ENCODE data around the gene IQGAP2.

The IQGAP2 gene

GRCh38 chr5:76571559-76571958, 168.5 kb downstream of the IQGAP2 start:
- no peak overlapping the region for H3K4me3 ChIP-seq (ENCODE audit: low read depth, low read length)
- no peak for TF ChIP-seq CTCF (IDR thresholded peaks at IDR 0.05; ENCODE audit: low read depth, low read length, missing control alignments)
- H3K36me3 ChIP-seq (replicated peaks), result no peaks in the 10 kb centered on the region
- DNase-seq, result no peak
- in situ Hi-C loops (cut with HindIII; ENCODE audit: low pct_ligation_motif_present, low sequenced_read_pairs), result no loop called here
- no peaks in the 10 kb centered on the region for H3K27me3 ChIP-seq (replicated peaks)
- no peak overlapping the region for H3K27ac ChIP-seq

- no peak overlapping the region for H3K27ac ChIP-seq
- TF ChIP-seq CTCF (IDR thresholded peaks at IDR 0.05; ENCODE audit: low read depth, low read length, missing control alignments), result no peak
- DNase-seq, result no peak
- no peaks in the 10 kb centered on the region for H3K36me3 ChIP-seq (replicated peaks)
- H3K4me3 ChIP-seq (ENCODE audit: low read depth, low read length), result no peak overlapping the region
- H3K27me3 ChIP-seq (replicated peaks), result no peaks in the 10 kb centered on the region
- in situ Hi-C loops (cut with HindIII; ENCODE audit: low pct_ligation_motif_present, low sequenced_read_pairs), result no loop called here
These were observed 173.4 kb downstream of the IQGAP2 start for GRCh38 chr5:76576450-76576849.

GRCh38 chr5:76576996-76577395, 173.9 kb downstream of the IQGAP2 start:
- Histone ChIP-seq H3K27ac (no peak overlapping the region), H3K27me3 (replicated peaks) (no peaks in the 10 kb centered on the region), H3K36me3 (replicated peaks) (no peaks in the 10 kb centered on the region), H3K4me3 (ENCODE audit: low read depth, low read length) (no peak overlapping the region)
- DNase-seq, result no peak
- in situ Hi-C loops (cut with HindIII; ENCODE audit: low pct_ligation_motif_present, low sequenced_read_pairs), result no loop called here
- no peak for TF ChIP-seq CTCF (IDR thresholded peaks at IDR 0.05; ENCODE audit: low read depth, low read length, missing control alignments)

GRCh38 chr5:76579166-76579937, 176.3 kb downstream of the IQGAP2 start:
- H3K36me3 ChIP-seq (replicated peaks), result no peaks in the 10 kb centered on the region
- DNase-seq, result no peak
- H3K27me3 ChIP-seq (replicated peaks), result no peaks in the 10 kb centered on the region
- in situ Hi-C loops (cut with HindIII; ENCODE audit: low pct_ligation_motif_present, low sequenced_read_pairs), result no loop called here
- no peak overlapping the region for H3K27ac ChIP-seq
- H3K4me3 ChIP-seq (ENCODE audit: low read depth, low read length), result no peak overlapping the region
- no peak for TF ChIP-seq CTCF (IDR thresholded peaks at IDR 0.05; ENCODE audit: low read depth, low read length, missing control alignments)

GRCh38 chr5:76580981-76581380, 177.9 kb downstream of the IQGAP2 start:
- H3K27ac ChIP-seq, result no peak overlapping the region
- no peak overlapping the region for H3K4me3 ChIP-seq (ENCODE audit: low read depth, low read length)
- no peaks in the 10 kb centered on the region for H3K36me3 ChIP-seq (replicated peaks)
- no peak for DNase-seq
- TF ChIP-seq CTCF (IDR thresholded peaks at IDR 0.05; ENCODE audit: low read depth, low read length, missing control alignments), result no peak
- H3K27me3 ChIP-seq (replicated peaks), result no peaks in the 10 kb centered on the region
- in situ Hi-C loops (cut with HindIII; ENCODE audit: low pct_ligation_motif_present, low sequenced_read_pairs), result no loop called here

All from brain microvascular endothelial cell (primary cell).